ENCODE results near the gene RAD51.
A peak's percentile ranks its signal among the peaks of the same experiment; 100 is the strongest.
"Not testable (repeated sequence)": the region's sequence is repeated elsewhere in the genome, so short reads cannot be mapped to it uniquely, and the experiment has no call there.

RAD51 gene

DNA sequence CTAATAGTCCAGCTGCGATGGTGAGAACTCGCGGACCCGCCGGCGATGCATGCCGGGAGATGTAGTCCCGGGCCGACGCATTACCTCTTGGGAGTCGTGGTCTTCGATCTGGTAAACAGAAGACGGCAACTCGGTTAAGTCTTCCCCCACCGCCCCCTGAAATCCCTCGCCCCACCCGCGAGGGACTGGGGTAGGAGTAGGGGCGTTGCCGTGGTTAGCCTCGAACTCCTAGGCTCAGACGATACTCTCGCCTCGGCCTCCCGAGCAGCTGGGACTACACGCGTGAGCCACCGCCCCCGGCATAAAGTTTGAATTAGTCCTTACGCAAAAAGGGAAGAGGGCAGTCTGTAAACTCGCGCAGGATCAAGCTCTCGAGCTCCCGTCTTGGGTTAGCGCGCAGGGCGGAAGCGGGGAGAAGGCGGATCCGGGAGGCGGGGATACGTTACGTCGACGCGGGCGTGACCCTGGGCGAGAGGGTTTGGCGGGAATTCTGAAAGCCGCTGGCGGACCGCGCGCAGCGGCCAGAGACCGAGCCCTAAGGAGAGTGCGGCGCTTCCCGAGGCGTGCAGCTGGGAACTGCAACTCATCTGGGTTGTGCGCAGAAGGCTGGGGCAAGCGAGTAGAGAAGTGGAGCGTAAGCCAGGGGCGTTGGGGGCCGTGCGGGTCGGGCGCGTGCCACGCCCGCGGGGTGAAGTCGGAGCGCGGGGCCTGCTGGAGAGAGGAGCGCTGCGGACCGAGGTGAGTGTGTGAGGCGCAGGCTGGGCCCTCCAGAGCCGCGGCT is at the start of gene RAD51:
Gene RAD51 (plus strand): TSS at position 487 of the 781 bp plus-strand sequence. CDS start 3,585 bp downstream, outside the sequence.
- peak within 1 kb of the TSS; percentile 95 for H3K4me3 ChIP-seq (ENCODE audit: control insufficient read depth, low read depth, low read length)
- TF ChIP-seq, protein P1, sequence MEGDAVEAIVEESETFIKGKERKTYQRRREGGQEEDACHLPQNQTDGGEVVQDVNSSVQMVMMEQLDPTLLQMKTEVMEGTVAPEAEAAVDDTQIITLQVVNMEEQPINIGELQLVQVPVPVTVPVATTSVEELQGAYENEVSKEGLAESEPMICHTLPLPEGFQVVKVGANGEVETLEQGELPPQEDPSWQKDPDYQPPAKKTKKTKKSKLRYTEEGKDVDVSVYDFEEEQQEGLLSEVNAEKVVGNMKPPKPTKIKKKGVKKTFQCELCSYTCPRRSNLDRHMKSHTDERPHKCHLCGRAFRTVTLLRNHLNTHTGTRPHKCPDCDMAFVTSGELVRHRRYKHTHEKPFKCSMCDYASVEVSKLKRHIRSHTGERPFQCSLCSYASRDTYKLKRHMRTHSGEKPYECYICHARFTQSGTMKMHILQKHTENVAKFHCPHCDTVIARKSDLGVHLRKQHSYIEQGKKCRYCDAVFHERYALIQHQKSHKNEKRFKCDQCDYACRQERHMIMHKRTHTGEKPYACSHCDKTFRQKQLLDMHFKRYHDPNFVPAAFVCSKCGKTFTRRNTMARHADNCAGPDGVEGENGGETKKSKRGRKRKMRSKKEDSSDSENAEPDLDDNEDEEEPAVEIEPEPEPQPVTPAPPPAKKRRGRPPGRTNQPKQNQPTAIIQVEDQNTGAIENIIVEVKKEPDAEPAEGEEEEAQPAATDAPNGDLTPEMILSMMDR (conservative IDR thresholded peaks at IDR 0.05; ENCODE audit: control insufficient read depth, insufficient read depth, low read depth, low read length) = no peak
- peak; percentile 92 for DNase-seq (ENCODE audit: low read depth)

DNA sequence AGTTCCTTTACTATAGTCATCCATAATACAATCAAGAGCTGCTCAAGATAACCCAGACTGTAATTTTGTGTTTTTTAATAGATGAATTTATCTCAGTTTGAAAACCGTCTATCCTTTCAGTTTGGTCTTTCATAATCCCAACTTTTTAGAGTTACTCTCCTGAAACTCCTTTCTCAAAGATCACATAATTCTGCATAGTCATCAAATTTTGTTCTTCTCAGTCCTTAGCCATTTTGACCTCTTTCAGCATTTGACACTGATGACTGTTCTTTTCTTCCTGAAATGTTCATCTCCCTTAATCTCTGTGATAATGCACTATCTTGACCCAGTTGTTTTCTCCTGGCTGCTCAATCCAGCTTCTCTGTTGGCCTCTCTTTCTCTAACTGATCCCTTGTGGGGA is 47.5 kb upstream of the RAD51 start:
- TF ChIP-seq, protein P1 (conservative IDR thresholded peaks at IDR 0.05; ENCODE audit: control insufficient read depth, insufficient read depth, low read depth, low read length) = no peak
- DNase-seq (ENCODE audit: low read depth) = no peak
- no peak overlapping the region for H3K4me3 ChIP-seq (ENCODE audit: control insufficient read depth, low read depth, low read length)

DNA sequence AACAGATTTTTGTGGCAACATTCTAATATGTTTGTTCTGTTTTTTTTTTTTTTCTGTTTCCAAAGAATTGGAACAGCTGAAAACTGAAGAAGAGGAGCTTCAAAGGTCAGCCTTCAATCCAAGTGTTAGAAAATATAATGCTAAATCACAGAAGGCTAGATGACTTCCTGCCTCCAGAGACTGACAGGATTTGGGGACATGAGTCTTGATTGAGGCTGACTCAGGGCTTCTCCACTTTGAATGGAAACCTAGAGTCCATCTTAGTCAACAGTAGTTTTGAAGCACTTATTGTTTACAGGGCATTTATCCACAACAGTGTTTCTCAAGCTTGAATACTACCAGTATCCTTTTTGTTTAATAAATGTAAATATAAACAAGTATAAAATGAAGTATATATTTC is 44.5 kb upstream of the RAD51 start:
- TF ChIP-seq, protein P1 (conservative IDR thresholded peaks at IDR 0.05; ENCODE audit: control insufficient read depth, insufficient read depth, low read depth, low read length) = no peak
- DNase-seq (ENCODE audit: low read depth) = no peak
- H3K4me3 ChIP-seq (ENCODE audit: control insufficient read depth, low read depth, low read length) = no peak overlapping the region

DNA sequence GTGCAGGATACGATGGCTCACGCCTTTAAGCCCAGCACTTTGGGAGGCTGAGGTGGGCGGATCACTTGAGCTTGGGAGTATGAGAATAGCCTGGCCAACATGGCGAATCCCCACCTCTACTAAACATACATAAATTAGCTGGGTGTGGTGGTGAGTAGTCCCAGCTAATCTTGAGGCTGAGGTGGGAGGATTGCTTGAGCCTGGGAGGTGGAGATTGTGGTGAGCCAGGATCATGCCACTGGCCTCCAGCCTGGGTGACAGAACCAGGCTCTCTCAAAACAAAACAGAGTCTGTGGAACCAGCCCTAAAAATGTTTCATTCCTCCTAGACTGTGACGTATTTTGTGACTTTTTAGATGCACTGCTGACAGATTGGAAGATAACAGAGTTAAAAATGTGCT is 34.3 kb upstream of the RAD51 start:
- no peak overlapping the region for H3K4me3 ChIP-seq (ENCODE audit: control insufficient read depth, low read depth, low read length)
- DNase-seq (ENCODE audit: low read depth) = no peak
- TF ChIP-seq, protein P1 (conservative IDR thresholded peaks at IDR 0.05; ENCODE audit: control insufficient read depth, insufficient read depth, low read depth, low read length) = no peak

DNA sequence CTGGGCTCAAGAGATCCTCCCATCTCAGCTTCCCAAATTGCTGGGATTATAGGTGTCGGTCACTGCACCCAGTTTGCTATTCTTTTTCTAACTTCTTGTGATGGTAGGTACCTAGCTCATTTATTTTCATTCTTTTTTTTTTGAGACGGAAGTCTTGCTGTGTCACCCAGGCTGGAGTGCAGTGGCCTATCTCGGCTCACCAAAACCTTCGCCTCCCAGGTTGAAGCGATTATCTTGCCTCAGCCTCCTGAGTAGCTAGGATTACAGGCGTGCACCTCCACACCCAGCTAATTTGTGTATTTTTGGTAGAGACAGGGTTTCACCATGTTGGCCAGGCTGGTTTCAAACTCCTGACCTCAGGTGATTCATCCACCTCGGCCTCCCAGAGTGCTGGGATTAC is 30.1 kb upstream of the RAD51 start:
- TF ChIP-seq, protein P1 (conservative IDR thresholded peaks at IDR 0.05; ENCODE audit: control insufficient read depth, insufficient read depth, low read depth, low read length) = no peak
- DNase-seq (ENCODE audit: low read depth) = no peak
- H3K4me3 ChIP-seq (ENCODE audit: control insufficient read depth, low read depth, low read length) = no peak overlapping the region

DNA sequence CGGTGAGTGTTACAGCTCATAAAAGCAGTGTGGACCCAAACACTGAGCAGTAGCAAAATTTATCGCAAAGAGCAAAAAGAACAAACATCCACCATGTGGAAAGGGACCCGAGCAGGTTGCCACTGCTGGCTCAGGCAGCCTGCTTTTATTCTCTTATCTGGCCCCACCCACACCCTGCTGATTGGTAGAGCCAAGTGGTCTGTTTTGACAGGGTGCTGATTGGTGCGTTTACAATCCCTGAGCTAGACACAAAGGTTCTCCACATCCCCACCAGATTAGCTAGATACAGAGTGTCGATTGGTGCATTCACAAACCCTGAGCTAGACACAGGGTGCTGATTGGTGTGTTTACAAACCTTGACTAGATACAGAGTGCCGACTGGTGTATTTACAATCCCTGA is 18.7 kb upstream of the RAD51 start:
- not testable (repeated sequence) for H3K4me3 ChIP-seq (ENCODE audit: control insufficient read depth, low read depth, low read length); DNase-seq (ENCODE audit: low read depth)

DNA sequence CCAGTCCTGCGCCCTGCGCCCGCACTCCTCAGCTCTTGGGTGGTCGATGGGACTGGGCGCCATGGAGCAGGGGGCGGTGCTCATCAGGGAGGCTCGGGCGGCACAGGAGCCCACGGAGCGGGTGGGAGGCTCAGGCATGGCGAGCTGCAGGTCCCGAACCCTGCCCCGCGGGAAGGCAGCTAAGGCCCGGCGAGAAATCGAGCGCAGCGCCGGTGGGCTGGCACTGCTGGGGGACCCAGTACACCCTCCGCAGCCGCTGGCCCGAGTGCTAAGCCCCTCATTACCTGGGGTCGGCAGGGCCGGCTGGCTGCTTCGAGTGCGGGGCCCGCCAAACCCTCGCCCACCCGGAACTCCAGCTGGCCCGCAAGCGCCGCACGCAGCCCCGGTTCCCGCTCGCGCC is 18.1 kb upstream of the RAD51 start:
- not testable (repeated sequence) for DNase-seq (ENCODE audit: low read depth); H3K4me3 ChIP-seq (ENCODE audit: control insufficient read depth, low read depth, low read length)

DNA sequence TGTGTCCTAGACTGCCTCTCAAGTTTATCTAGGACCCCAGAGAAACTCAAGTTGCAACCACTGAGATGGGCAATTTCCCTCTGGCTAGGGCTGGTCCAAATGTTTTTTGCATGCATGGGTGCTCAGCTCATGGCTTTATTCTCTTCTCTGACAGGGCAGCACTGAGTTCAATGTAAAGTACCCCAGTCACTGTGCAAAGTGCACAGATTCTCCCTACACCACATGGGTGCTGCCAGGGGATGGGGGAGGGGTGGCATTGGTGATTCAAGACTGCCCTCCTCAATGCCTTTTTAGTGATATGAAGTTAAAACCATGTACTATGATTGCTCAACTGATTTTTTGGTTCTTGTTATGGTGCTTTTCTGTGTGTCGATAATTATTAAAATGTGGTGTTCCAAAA is 14.8 kb upstream of the RAD51 start:
- TF ChIP-seq, protein P1 (conservative IDR thresholded peaks at IDR 0.05; ENCODE audit: control insufficient read depth, insufficient read depth, low read depth, low read length) = no peak
- DNase-seq (ENCODE audit: low read depth) = no peak
- H3K4me3 ChIP-seq (ENCODE audit: control insufficient read depth, low read depth, low read length) = no peak overlapping the region

DNA sequence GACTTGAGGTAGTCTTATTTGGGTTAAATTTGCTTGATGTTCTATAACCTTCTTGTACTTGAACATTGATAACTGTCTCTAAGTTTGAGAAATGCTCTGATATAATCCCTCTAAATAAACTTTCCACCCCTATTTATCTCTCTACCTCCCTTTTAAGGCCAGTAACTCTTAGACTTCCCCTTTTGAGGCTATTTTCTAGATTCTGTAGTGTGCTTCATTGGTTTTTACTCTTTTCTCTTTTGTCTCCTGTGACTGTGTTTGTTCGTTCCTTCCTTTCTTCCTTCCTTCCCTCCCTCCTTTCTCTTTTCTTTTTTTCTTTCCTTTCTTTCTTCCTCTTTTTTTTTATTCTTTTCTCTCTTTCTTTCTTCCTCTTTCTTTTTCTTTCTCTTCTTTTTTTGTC is 14.0 kb upstream of the RAD51 start:
- H3K4me3 ChIP-seq (ENCODE audit: control insufficient read depth, low read depth, low read length); DNase-seq (ENCODE audit: low read depth): not testable (repeated sequence)

All from fibroblast of mammary gland (primary cell).